IMR-90 (cell line): ENCODE measurements around the gene YPEL4. TPM values are rescaled to one million over a fixed set of nuclear protein-coding genes. Genes with fewer than 3 reads are reported as not detected.

Experiments used
- ATAC-seq: fragments of 200-7000 bp; cut with Tn5 transposase; 2 replicates; pipeline ENCODE4 v1.9.1; 2020; ENCODE audit warnings: low read depth, mild to moderate bottlenecking, moderate library complexity
- BruUV-seq: library from RNA; stranded (reverse); fragments of 400-500 nt; replicated peaks from 2 replicates; lab custom pipeline; 2021; lab: Mats Ljungman, UMichigan
- CTCF ChIA-PET: fragments of 300-600 bp; formaldehyde crosslinking; extraction: SDS; loops from one replicate; lab custom pipeline; 2021; ENCODE audit warnings: antibody characterized with exemption; lab: Yijun Ruan, JAX
- POLR2A ChIA-PET: fragments of 300-600 bp; sonication (Branson Sonifier 250); formaldehyde crosslinking; loops from one replicate; lab custom pipeline; 2022; ENCODE audit warnings: antibody characterized with exemption; ENCODE audit not compliant: unreplicated experiment; lab: Charles Lee
- DNase-seq: peaks from one replicate; pipeline ENCODE4 v3.0.0; 2013
- H2AFZ ChIP-seq: replicated peaks from 2 replicates; pipeline ENCODE3; 2013; ENCODE audit warnings: low read length, mild to moderate bottlenecking; ENCODE audit not compliant: poor library complexity
- H2AK5ac ChIP-seq: 2 replicates; pipeline ENCODE4 v1.6.1; 2013; ENCODE audit warnings: low read depth, low read length, inconsistent platforms
- H2AK9ac ChIP-seq: replicated peaks from 2 replicates; pipeline ENCODE3; 2013; ENCODE audit warnings: mild to moderate bottlenecking, low read depth, low read length, moderate library complexity; ENCODE audit not compliant: poor library complexity
- H2BK120ac ChIP-seq: 2 replicates; pipeline ENCODE4 v1.6.1; 2013; ENCODE audit warnings: low read depth, low read length, inconsistent platforms
- H2BK15ac ChIP-seq: 3 replicates; pipeline ENCODE4 v1.6.1; 2013; ENCODE audit warnings: low read depth, low read length, inconsistent platforms
- H2BK20ac ChIP-seq: 2 replicates; pipeline ENCODE4 v1.6.1; 2013; ENCODE audit warnings: low read depth, mild to moderate bottlenecking, inconsistent platforms, low read length, moderate library complexity
- H2BK5ac ChIP-seq: 2 replicates; pipeline ENCODE4 v1.6.1; 2013; ENCODE audit warnings: mild to moderate bottlenecking, low read depth, low read length, inconsistent platforms; ENCODE audit not compliant: poor library complexity, severe bottlenecking
- H3K14ac ChIP-seq: replicated peaks from 2 replicates; pipeline ENCODE4 v1.6.1; 2013; ENCODE audit warnings: low read depth, low read length, inconsistent platforms
- H3K18ac ChIP-seq: 2 replicates; pipeline ENCODE4 v1.6.1; 2013; ENCODE audit warnings: low read depth, low read length, control low read depth
- H3K23ac ChIP-seq: 2 replicates; pipeline ENCODE4 v1.6.1; 2013; ENCODE audit warnings: low read depth, low read length, inconsistent platforms
- H3K27ac ChIP-seq: 2 replicates; pipeline ENCODE4 v1.5.1; 2013; ENCODE audit warnings: mild to moderate bottlenecking, control low read depth, low read length; ENCODE audit not compliant: insufficient read depth
- H3K27me3 ChIP-seq: 2 replicates; pipeline ENCODE4 v1.6.1; 2013; ENCODE audit warnings: low read length; ENCODE audit not compliant: control insufficient read depth, insufficient read depth
- H3K36me3 ChIP-seq: 2 replicates; pipeline ENCODE4 v1.6.1; 2013; ENCODE audit warnings: low read length, mixed read lengths; ENCODE audit not compliant: control insufficient read depth, insufficient read depth
- H3K4ac ChIP-seq: 2 replicates; pipeline ENCODE4 v1.6.1; 2013; ENCODE audit warnings: low read depth, low read length, inconsistent platforms
- H3K4me1 ChIP-seq: 2 replicates; pipeline ENCODE4 v1.6.1; 2013; ENCODE audit warnings: low read length, mixed read lengths; ENCODE audit not compliant: control insufficient read depth, insufficient read depth
- H3K4me2 ChIP-seq: 2 replicates; pipeline ENCODE4 v1.6.1; 2013; ENCODE audit warnings: low read depth, mild to moderate bottlenecking, control low read depth, low read length, moderate library complexity
- H3K4me3 ChIP-seq: 2 replicates; pipeline ENCODE4 v1.5.1; 2013; ENCODE audit warnings: low read depth, mild to moderate bottlenecking, control low read depth, low read length, moderate library complexity; ENCODE audit not compliant: insufficient read depth
- H3K56ac ChIP-seq: 2 replicates; pipeline ENCODE4 v1.6.1; 2013; ENCODE audit warnings: low read length, inconsistent platforms; ENCODE audit not compliant: insufficient read depth; ENCODE audit errors: extremely low read depth
- H3K79me1 ChIP-seq, 2 experiments: 2 replicates each; pipeline ENCODE4 v1.6.1; 2013; ENCODE audit warnings: low read length in 2 of 2, inconsistent platforms in 1 of 2, low read depth in 1 of 2
- H3K9ac ChIP-seq: 2 replicates; pipeline ENCODE4 v1.6.1; 2013; ENCODE audit warnings: low read depth, low read length, control low read depth
- H3K9me1 ChIP-seq: 2 replicates; pipeline ENCODE4 v1.6.1; 2013; ENCODE audit warnings: low read length, inconsistent platforms; ENCODE audit not compliant: insufficient read depth
- H3K9me3 ChIP-seq: 2 replicates; pipeline ENCODE4 v1.6.1; 2013; ENCODE audit warnings: low read length; ENCODE audit not compliant: control insufficient read depth, insufficient read depth
- H4K20me1 ChIP-seq: 2 replicates; pipeline ENCODE4 v1.6.1; 2013; ENCODE audit warnings: low read length, inconsistent platforms; ENCODE audit not compliant: insufficient read depth
- H4K5ac ChIP-seq: 2 replicates; pipeline ENCODE4 v1.6.1; 2013; ENCODE audit warnings: mild to moderate bottlenecking, low read depth, low read length, control low read depth
- H4K8ac ChIP-seq, 2 experiments: 2 replicates each; pipeline ENCODE4 v1.6.1; 2013; ENCODE audit warnings: low read depth in 2 of 2, low read length in 2 of 2, control low read depth in 1 of 2, inconsistent platforms in 1 of 2
- H4K91ac ChIP-seq: 2 replicates; pipeline ENCODE4 v1.6.1; 2013; ENCODE audit warnings: low read depth, low read length, inconsistent platforms; ENCODE audit not compliant: insufficient read depth
- ELK1 ChIP-seq: fragments of 150-350 bp; IDR thresholded peaks from 2 replicates; pipeline ENCODE4 v1.6.1; 2016; ENCODE audit warnings: low read depth, mild to moderate bottlenecking, low read length, moderate library complexity, borderline replicate concordance
- FOS ChIP-seq: fragments of 150-350 bp; IDR thresholded peaks from 2 replicates; pipeline ENCODE4 v1.6.1; 2016; ENCODE audit warnings: low read depth, low read length
- USF2 ChIP-seq: fragments of 150-350 bp; IDR thresholded peaks from 2 replicates; pipeline ENCODE4 v1.6.1; 2017; ENCODE audit warnings: mild to moderate bottlenecking, antibody characterized with exemption, low read length, low read depth
- WGBS, 2 experiments: methylation state at CpG; one replicate each; pipeline versions ENCODE4 v1.1.5 to v1.1.7; 2013; ENCODE audit warnings: missing lambda C conversion rate in 2 of 2; ENCODE audit not compliant: insufficient read length in 1 of 2; ENCODE audit errors: extremely low coverage in 2 of 2; 5-methylcytosine and 5-hydroxymethylcytosine counted together
- dilution Hi-C: fragments of 300-500 bp; cut with HindIII; formaldehyde crosslinking; loops from one replicate; pipeline ENCODE4 v1.14.3; 2018; ENCODE audit warnings: low sequenced_read_pairs; ENCODE audit not compliant: unreplicated experiment
- in situ Hi-C: fragments of 300-500 bp; cut with MboI; formaldehyde crosslinking; loops from 3 replicates; pipeline ENCODE4 v1.14.3; 2019; ENCODE audit warnings: low sequenced_read_pairs, inconsistent platforms, mixed read lengths
- intact Hi-C: fragments of 100-400 bp; cut with micrococcal nuclease; formaldehyde crosslinking; loops from 2 replicates; pipeline ENCODE4 v1.10.0; 2022
- polyA plus RNA-seq, 3 experiments: library from polyadenylated mRNA; depleted of rRNA; stranded (reverse); fragments of >200 nt; gene quantifications; 2 replicates each; pipeline ENCODE4 v1.2.3, GENCODE V29; 2012; ENCODE audit warnings: low replicate concordance in 1 of 3
- total RNA-seq: library from RNA; depleted of rRNA; stranded (reverse); fragments of >200 nt; gene quantifications from 2 replicates; pipeline ENCODE4 v1.2.3, GENCODE V29; 2012

Gene YPEL4
- total and polyA plus RNA-seq, 2 of the 4 experiments (the other 2 are of a cell fraction) = 0.18 to 0.79 TPM

- H3K18ac ChIP-seq = no peak overlapping the region
- no peak overlapping the region for H2AFZ ChIP-seq
- H3K9me1 ChIP-seq = no peaks in the 10 kb centered on the region
- CTCF ChIA-PET = no interaction called here
- no peak overlapping the region for H3K23ac ChIP-seq
- DNase-seq (no peak), ATAC-seq (no peak)
- no peak overlapping the region for H3K4me3 ChIP-seq
- H4K5ac ChIP-seq = no peak overlapping the region
- no CpG with 5 or more reads among the region's 5 CpGs for WGBS, 2 experiments
- no peak overlapping the region for H3K9ac ChIP-seq
- H3K14ac ChIP-seq = no peak overlapping the region
- no peaks in the 10 kb centered on the region; a peak in 1 of 4 replicates for H3K79me1 ChIP-seq
- H3K4me1 ChIP-seq = no peaks in the 10 kb centered on the region
- H2BK5ac ChIP-seq = no peak overlapping the region
- H3K4ac ChIP-seq = no peak overlapping the region
- no peak overlapping the region for H2AK5ac ChIP-seq
- intact Hi-C loops (no loop called here), dilution Hi-C loops (no loop called here), in situ Hi-C loops (no loop called here)
- no peaks in the 10 kb centered on the region; the same call in 1 of the 2 replicates for H4K20me1 ChIP-seq
- H3K27me3 ChIP-seq = no peaks in the 10 kb centered on the region; the same call in 1 of the 2 replicates
- no TSS peak for BruUV-seq
- no peak overlapping the region for H4K8ac ChIP-seq
- H3K56ac ChIP-seq = no peak overlapping the region
- H3K4me2 ChIP-seq = no peak overlapping the region
- H3K9me3 ChIP-seq = no peaks in the 10 kb centered on the region
- no peak overlapping the region for H2BK120ac ChIP-seq
- no peak overlapping the region for H2AK9ac ChIP-seq
- no peak overlapping the region for H4K91ac ChIP-seq
- POLR2A ChIA-PET = interaction anchor here (0.7 kb wide), 1 partner anchor 108 kb away, joined by 3 read pairs; no protein-coding TSS in a partner anchor
- H3K36me3 ChIP-seq = peaks cover 10% of the 10 kb centered on the region
- no peak overlapping the region for H2BK15ac ChIP-seq
- TF ChIP-seq USF2 = no peak
- TF ChIP-seq FOS = no peak
- no peak for TF ChIP-seq ELK1
- H3K27ac ChIP-seq = no peak overlapping the region
- H2BK20ac ChIP-seq = no peak overlapping the region
These were observed 44.7 kb downstream of the YPEL4 start for GRCh38 chr11:57605028-57605420.
